Measurements from ENCODE around the gene CHRNB2.
"Not testable (repeated sequence)": the region's sequence is repeated elsewhere in the genome, so short reads cannot be mapped to it uniquely, and the experiment has no call there.

Gene CHRNB2

DNA sequence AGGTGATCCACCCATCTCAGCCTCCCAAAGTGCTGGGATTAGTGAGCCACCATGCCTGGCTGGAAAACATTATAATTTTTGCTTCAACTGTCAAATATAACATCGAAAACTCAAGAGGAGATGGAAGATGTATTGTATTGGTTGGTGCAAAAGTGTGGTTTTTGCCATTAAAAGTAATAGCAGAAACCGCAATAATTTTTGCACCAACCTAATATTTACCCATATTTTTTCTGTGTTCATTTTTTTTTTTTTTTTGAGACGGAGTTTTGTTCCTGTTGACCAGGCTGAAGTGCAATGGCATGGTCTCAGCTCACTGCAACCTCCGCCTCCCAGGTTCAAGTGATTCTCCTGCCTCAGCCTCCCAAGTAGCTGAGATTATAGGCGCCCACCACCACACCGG lies 38.3 kb upstream of the CHRNB2 start:
- H3K9me3 ChIP-seq (ENCODE audit: insufficient read depth, low read length) = no peaks in the 10 kb centered on the region
- H3K4me3 ChIP-seq (ENCODE audit: insufficient read depth, low read length, poor library complexity, severe bottlenecking) = no peak overlapping the region
- H3K36me3 ChIP-seq (ENCODE audit: low read length) = no peaks in the 10 kb centered on the region
- H3K27ac ChIP-seq (ENCODE audit: low read depth, low read length) = no peak overlapping the region
- no peak overlapping the region for H2AFZ ChIP-seq (ENCODE audit: low read depth, low read length, severe bottlenecking)
- TF ChIP-seq EZH2phosphoT487 (conservative IDR thresholded peaks at IDR 0.05; ENCODE audit: low read length) (no peak), CTCF (IDR thresholded peaks at IDR 0.05; ENCODE audit: insufficient read depth, low read length, poor library complexity, severe bottlenecking) (no peak)
- H3K79me2 ChIP-seq (ENCODE audit: insufficient read depth, low read length) = no peaks in the 10 kb centered on the region
- no peaks in the 10 kb centered on the region for H4K20me1 ChIP-seq (ENCODE audit: low read depth, low read length)
- H3K9ac ChIP-seq (ENCODE audit: low read length) = no peak overlapping the region
- H3K27me3 ChIP-seq (ENCODE audit: low read length) = no peaks in the 10 kb centered on the region
- H3F3A ChIP-seq (ENCODE audit: insufficient read depth) = no peaks in the 10 kb centered on the region
- no peak overlapping the region for H3K4me2 ChIP-seq (ENCODE audit: low read depth, low read length, poor library complexity, severe bottlenecking)
- no peaks in the 10 kb centered on the region for H3K9me2 ChIP-seq (replicated peaks; ENCODE audit: insufficient read depth, low read length)

GRCh38 chr1:154531950-154532349 lies 35.6 kb upstream of the CHRNB2 start:
- not testable (repeated sequence) for H3K9me2 ChIP-seq (replicated peaks; ENCODE audit: insufficient read depth, low read length); H3K9ac ChIP-seq (ENCODE audit: low read length); H3K27ac ChIP-seq (ENCODE audit: low read depth, low read length); H3K79me2 ChIP-seq (ENCODE audit: insufficient read depth, low read length); H3K9me3 ChIP-seq (ENCODE audit: insufficient read depth, low read length); H3K4me2 ChIP-seq (ENCODE audit: low read depth, low read length, poor library complexity, severe bottlenecking); H3K36me3 ChIP-seq (ENCODE audit: low read length); H2AFZ ChIP-seq (ENCODE audit: low read depth, low read length, severe bottlenecking); H3K27me3 ChIP-seq (ENCODE audit: low read length); H3K4me3 ChIP-seq (ENCODE audit: insufficient read depth, low read length, poor library complexity, severe bottlenecking); H3F3A ChIP-seq (ENCODE audit: insufficient read depth); H4K20me1 ChIP-seq (ENCODE audit: low read depth, low read length)

DNA sequence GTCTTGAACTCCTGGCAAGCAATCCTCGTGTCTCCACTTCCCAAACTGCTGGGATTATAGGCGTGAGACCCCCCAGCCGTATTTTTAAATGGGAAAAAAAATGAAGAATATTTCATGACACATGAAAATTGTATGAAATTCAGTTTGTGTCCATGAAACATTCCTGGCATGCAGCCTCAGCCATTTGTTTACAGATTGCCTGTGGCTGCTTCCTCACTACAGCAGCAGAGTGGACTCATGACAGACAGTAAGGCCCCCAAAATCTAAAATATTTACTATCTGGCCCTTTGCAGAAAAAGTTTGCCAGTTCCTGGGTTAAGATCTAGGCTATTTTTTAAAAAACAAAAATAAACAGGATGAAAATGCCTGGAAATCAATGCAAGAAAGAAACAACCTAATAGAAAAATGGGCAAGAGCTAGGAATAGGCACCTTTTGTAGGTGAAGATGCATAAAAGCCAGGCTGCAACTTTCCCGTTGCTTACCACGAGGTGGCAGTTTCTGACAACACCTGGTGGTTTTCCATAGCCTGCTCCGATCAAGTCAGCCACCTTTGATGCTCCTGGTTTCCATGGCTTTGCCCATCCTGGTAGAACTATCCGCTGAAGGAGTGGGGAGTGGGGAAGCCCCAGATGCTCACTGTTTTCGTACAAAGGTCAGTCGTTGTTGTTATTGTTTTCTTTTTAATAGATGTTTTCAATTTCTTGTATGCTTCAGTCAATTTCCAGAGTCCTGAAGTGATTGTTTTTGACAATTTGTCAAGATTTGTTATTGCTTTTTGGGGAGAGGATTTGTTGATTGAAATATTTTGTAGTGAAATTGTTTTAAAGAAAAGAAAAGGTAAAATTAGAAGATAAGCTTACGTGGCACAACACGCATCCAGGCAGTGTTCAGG lies 33.4 kb upstream of the CHRNB2 start:
- TF ChIP-seq CTCF (IDR thresholded peaks at IDR 0.05; ENCODE audit: insufficient read depth, low read length, poor library complexity, severe bottlenecking) (peak; percentile 19), EZH2phosphoT487 (conservative IDR thresholded peaks at IDR 0.05; ENCODE audit: low read length) (no peak)
- no peaks in the 10 kb centered on the region for H3F3A ChIP-seq (ENCODE audit: insufficient read depth)
- H3K4me3 ChIP-seq (ENCODE audit: insufficient read depth, low read length, poor library complexity, severe bottlenecking) = no peak overlapping the region
- H3K79me2 ChIP-seq (ENCODE audit: insufficient read depth, low read length) = no peaks in the 10 kb centered on the region
- no peaks in the 10 kb centered on the region for H3K27me3 ChIP-seq (ENCODE audit: low read length)
- H3K9me3 ChIP-seq (ENCODE audit: insufficient read depth, low read length) = no peaks in the 10 kb centered on the region
- no peak overlapping the region for H3K9ac ChIP-seq (ENCODE audit: low read length)
- no peaks in the 10 kb centered on the region for H4K20me1 ChIP-seq (ENCODE audit: low read depth, low read length)
- H2AFZ ChIP-seq (ENCODE audit: low read depth, low read length, severe bottlenecking) = no peak overlapping the region
- no peaks in the 10 kb centered on the region for H3K36me3 ChIP-seq (ENCODE audit: low read length)
- H3K9me2 ChIP-seq (replicated peaks; ENCODE audit: insufficient read depth, low read length) = no peaks in the 10 kb centered on the region
- H3K4me2 ChIP-seq (ENCODE audit: low read depth, low read length, poor library complexity, severe bottlenecking) = no peak overlapping the region
- no peak overlapping the region for H3K27ac ChIP-seq (ENCODE audit: low read depth, low read length)

DNA sequence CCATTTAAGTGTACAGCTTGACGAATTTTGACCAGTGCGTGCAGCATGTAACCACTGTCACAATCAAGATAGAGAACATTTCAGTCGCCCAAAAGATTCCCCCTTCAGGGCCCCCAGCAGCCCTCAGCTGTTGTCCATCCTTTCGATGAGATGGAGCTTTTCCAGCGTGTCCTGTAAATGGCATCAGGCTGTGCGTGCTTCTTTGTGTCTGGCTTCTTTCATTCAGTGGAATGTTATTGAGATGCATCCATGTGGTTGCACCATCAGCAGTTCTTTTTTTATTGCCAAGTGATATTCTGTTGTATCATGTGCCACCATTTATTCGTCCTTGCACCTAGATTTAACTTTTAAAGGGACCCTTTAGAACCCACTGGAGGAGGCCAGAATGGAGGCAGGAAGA lies 31.0 kb upstream of the CHRNB2 start:
- no peak overlapping the region for H3K9ac ChIP-seq (ENCODE audit: low read length)
- TF ChIP-seq EZH2phosphoT487 (conservative IDR thresholded peaks at IDR 0.05; ENCODE audit: low read length) (no peak), CTCF (IDR thresholded peaks at IDR 0.05; ENCODE audit: insufficient read depth, low read length, poor library complexity, severe bottlenecking) (no peak)
- H3K27ac ChIP-seq (ENCODE audit: low read depth, low read length) = no peak overlapping the region
- no peak overlapping the region for H3K4me2 ChIP-seq (ENCODE audit: low read depth, low read length, poor library complexity, severe bottlenecking)
- no peaks in the 10 kb centered on the region for H3K79me2 ChIP-seq (ENCODE audit: insufficient read depth, low read length)
- H3K4me3 ChIP-seq (ENCODE audit: insufficient read depth, low read length, poor library complexity, severe bottlenecking) = no peak overlapping the region
- H3K36me3 ChIP-seq (ENCODE audit: low read length) = no peaks in the 10 kb centered on the region
- no peaks in the 10 kb centered on the region for H3K27me3 ChIP-seq (ENCODE audit: low read length)
- no peaks in the 10 kb centered on the region for H3K9me3 ChIP-seq (ENCODE audit: insufficient read depth, low read length)
- H3K9me2 ChIP-seq (replicated peaks; ENCODE audit: insufficient read depth, low read length) = no peaks in the 10 kb centered on the region
- no peaks in the 10 kb centered on the region for H4K20me1 ChIP-seq (ENCODE audit: low read depth, low read length)
- no peak overlapping the region for H2AFZ ChIP-seq (ENCODE audit: low read depth, low read length, severe bottlenecking)
- no peaks in the 10 kb centered on the region for H3F3A ChIP-seq (ENCODE audit: insufficient read depth)
